ENCODE data around the gene MTCP1.

Gene MTCP1

DNA sequence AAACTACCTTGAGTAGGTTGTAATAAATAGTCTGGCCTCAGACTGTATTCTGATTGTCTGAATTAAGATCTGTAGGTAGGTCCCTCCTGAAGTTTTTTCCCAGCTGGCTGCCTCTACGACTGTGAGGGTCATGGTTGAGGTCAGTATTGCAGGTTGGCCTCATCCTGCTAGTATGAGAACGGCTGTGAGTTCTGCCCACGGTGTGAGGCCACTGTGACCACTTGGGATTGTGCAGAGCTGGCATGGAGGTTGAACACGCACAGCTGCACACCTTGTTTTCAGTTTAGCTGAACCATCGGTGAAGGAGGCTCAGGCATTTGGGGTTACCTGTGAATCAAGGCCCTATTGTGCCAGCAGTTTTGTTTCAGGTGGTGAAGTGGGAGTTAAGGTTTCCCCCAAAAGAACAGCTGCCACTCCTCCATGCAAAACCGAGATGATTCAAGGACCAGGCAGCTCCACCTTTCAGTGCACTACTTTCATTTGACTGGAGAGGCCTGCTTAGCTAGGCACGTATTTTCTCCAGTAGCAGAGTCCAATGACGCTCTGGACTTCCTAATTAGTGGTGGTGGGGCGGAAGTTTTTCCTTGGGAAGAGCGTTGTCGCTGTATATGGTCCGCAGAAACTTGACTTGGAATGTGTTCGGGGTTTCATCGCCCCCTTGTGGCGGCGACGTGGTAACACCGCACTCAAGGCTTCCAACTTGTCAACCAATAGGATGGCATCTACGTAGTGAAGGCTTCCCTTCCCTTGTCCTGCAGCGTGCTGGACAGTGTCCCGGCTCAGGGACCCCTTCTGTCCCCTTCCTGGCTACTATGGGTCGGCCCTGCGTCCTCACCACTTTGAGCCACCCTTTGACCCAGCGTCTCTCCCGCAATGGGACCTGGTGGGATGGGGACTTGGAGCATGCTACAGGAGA, 13.8 kb downstream of the MTCP1 start:
- peak; percentile 78 for DNase-seq
- no peaks in the 10 kb centered on the region for H3K9me3 ChIP-seq (ENCODE audit: severe bottlenecking)

DNA sequence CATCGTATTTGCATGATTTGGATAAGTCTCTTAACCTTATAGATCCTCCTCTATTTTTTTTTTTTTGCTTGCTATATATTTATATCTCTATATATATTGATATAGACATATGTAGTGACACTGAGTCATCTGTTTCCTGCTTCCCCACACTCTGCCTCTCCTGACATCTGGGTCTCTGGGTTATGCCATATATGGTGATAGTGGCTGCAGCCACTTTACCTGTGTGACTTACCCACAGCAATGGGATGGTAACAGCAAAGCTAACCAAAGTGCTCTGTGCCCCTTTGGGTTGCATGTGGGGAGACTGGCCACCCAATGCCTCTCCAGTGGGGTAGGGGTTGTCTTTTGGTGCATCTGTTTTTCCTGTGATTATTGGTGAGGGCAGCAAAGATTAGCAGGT, 14.5 kb downstream of the MTCP1 start:
- no peak overlapping the region for H3K4me3 ChIP-seq (ENCODE audit: low read depth, low read length)
- no peaks in the 10 kb centered on the region for H3K27me3 ChIP-seq (ENCODE audit: insufficient read depth, low read depth, severe bottlenecking)
- no peak for DNase-seq
- no peaks in the 10 kb centered on the region for H3K9me3 ChIP-seq (ENCODE audit: severe bottlenecking)
- H3K27ac ChIP-seq = no peak overlapping the region
- peaks cover 27% of the 10 kb centered on the region for H3K36me3 ChIP-seq
- TF ChIP-seq, protein P1, sequence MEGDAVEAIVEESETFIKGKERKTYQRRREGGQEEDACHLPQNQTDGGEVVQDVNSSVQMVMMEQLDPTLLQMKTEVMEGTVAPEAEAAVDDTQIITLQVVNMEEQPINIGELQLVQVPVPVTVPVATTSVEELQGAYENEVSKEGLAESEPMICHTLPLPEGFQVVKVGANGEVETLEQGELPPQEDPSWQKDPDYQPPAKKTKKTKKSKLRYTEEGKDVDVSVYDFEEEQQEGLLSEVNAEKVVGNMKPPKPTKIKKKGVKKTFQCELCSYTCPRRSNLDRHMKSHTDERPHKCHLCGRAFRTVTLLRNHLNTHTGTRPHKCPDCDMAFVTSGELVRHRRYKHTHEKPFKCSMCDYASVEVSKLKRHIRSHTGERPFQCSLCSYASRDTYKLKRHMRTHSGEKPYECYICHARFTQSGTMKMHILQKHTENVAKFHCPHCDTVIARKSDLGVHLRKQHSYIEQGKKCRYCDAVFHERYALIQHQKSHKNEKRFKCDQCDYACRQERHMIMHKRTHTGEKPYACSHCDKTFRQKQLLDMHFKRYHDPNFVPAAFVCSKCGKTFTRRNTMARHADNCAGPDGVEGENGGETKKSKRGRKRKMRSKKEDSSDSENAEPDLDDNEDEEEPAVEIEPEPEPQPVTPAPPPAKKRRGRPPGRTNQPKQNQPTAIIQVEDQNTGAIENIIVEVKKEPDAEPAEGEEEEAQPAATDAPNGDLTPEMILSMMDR (IDR thresholded peaks at IDR 0.05; ENCODE audit: low read depth, low read length) = no peak

More for the DNA sequence above, 13.8 kb downstream of the MTCP1 start:
- H3K4me3 ChIP-seq (ENCODE audit: low read depth, low read length) = no peak overlapping the region
- peaks cover 20% of the 10 kb centered on the region for H3K36me3 ChIP-seq
- H3K27ac ChIP-seq = no peak overlapping the region
- H3K27me3 ChIP-seq (ENCODE audit: insufficient read depth, low read depth, severe bottlenecking) = no peaks in the 10 kb centered on the region
- TF ChIP-seq, protein P1 (IDR thresholded peaks at IDR 0.05; ENCODE audit: low read depth, low read length) = peak; percentile 95

DNA sequence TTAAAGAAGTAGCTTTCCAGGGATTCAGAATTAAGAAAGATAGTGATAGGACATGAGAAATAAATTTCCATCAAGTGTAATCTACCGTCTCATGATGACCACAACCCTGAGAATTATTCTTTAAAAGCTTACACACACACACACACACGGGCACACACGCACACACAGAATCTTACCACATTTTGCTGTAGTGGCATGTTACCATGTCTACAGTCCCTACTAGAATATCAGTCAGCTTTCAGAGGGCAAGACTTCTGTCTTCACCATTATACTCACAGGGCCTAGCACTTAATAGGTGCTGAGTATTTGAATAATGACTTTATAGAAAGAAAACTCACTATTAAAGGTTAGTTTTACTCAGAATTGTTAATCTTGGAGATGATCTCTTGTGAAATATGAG, 15.4 kb downstream of the MTCP1 start:
- H3K27me3 ChIP-seq (ENCODE audit: insufficient read depth, low read depth, severe bottlenecking) = no peaks in the 10 kb centered on the region

DNA sequence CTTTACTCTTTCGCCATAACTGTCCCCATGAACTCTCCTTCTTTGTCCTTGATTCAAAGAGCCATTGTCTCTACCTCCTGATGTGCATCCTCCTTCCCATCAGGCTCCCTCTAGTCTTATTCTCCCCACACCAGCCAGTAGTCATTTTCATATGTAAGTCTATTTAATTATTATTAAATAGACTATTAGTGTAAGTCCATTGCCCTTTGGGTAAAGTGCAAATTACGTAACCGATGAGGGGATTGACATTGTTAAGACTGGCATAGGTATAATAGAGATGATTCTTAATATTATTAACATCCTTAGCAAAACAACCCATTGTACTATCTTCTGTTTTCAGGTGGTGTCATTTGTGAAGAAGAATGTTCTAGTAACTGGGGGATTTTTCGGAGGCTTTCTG, 16.7 kb downstream of the MTCP1 start:
- TF ChIP-seq, protein P1 (IDR thresholded peaks at IDR 0.05; ENCODE audit: low read depth, low read length) = no peak
- Histone ChIP-seq H3K27me3 (ENCODE audit: insufficient read depth, low read depth, severe bottlenecking) (no peaks in the 10 kb centered on the region), H3K27ac (no peak overlapping the region), H3K4me3 (ENCODE audit: low read depth, low read length) (no peak overlapping the region), H3K36me3 (peaks cover 26% of the 10 kb centered on the region), H3K9me3 (ENCODE audit: severe bottlenecking) (no peaks in the 10 kb centered on the region)
- no peak for DNase-seq

More for the DNA sequence above, 15.4 kb downstream of the MTCP1 start:
- Histone ChIP-seq H3K4me3 (ENCODE audit: low read depth, low read length) (no peak overlapping the region), H3K9me3 (ENCODE audit: severe bottlenecking) (no peaks in the 10 kb centered on the region), H3K27ac (no peak overlapping the region), H3K36me3 (peaks cover 26% of the 10 kb centered on the region)
- DNase-seq = no peak
- TF ChIP-seq, protein P1 (IDR thresholded peaks at IDR 0.05; ENCODE audit: low read depth, low read length) = no peak

DNA sequence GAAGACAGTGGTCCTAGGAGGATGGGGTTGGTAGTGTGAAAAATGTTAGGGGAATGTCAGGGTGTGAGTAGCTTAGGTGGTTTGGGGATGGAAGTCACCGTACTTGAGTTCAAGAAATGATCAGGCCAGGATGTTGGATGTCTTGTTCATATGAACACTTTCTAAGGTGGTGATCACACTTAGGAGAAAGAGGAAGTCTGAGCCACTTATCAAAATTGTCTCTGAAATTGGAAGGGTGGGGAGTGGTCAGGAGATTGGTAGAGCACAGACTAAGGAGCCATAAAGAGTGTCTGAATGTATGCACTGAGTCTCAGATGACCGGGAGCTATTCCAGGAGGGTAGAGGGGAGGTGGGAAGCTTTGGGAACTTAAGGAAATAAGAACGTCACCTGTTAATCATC, 17.3 kb downstream of the MTCP1 start:
- no peak for DNase-seq
- Histone ChIP-seq H3K27me3 (ENCODE audit: insufficient read depth, low read depth, severe bottlenecking) (no peaks in the 10 kb centered on the region), H3K27ac (no peak overlapping the region), H3K9me3 (ENCODE audit: severe bottlenecking) (no peaks in the 10 kb centered on the region), H3K36me3 (peaks cover 26% of the 10 kb centered on the region), H3K4me3 (ENCODE audit: low read depth, low read length) (no peak overlapping the region)
- TF ChIP-seq, protein P1 (IDR thresholded peaks at IDR 0.05; ENCODE audit: low read depth, low read length) = no peak
